HEK293 (cell line): ENCODE measurements around the gene SESTD1.

Source experiments
- FEZF1 ChIP-seq: fragments of 450-650 bp; formaldehyde crosslinking; IDR thresholded peaks from 2 replicates; pipeline ENCODE4 v1.5.1; 2016; ENCODE audit warnings: missing biosample characterization, missing genetic modification characterization
- SCRT1 ChIP-seq: fragments of 450-650 bp; formaldehyde crosslinking; IDR thresholded peaks from 2 replicates; pipeline ENCODE4 v1.5.1; 2016; ENCODE audit warnings: missing biosample characterization, missing genetic modification characterization, borderline replicate concordance
- ZBTB1 ChIP-seq: fragments of 450-650 bp; formaldehyde crosslinking; IDR thresholded peaks from 2 replicates; pipeline ENCODE4 v1.5.1; 2016; ENCODE audit warnings: missing biosample characterization, missing genetic modification characterization
- ZBTB26 ChIP-seq: fragments of 450-650 bp; formaldehyde crosslinking; optimal IDR thresholded peaks from 2 replicates; pipeline ENCODE3; 2016; ENCODE audit warnings: missing biosample characterization, mild to moderate bottlenecking, missing genetic modification characterization
- ZFHX2 ChIP-seq: fragments of 450-650 bp; formaldehyde crosslinking; conservative IDR thresholded peaks from 2 replicates; pipeline ENCODE4 v1.5.1; 2016; ENCODE audit warnings: missing biosample characterization, missing genetic modification characterization
- ZFP37 ChIP-seq: fragments of 450-650 bp; formaldehyde crosslinking; IDR thresholded peaks from 2 replicates; pipeline ENCODE4 v1.5.1; 2016; ENCODE audit warnings: missing biosample characterization, missing genetic modification characterization
- ZNF132 ChIP-seq: fragments of 450-650 bp; formaldehyde crosslinking; IDR thresholded peaks from 2 replicates; pipeline ENCODE4 v1.5.1; 2017; ENCODE audit warnings: missing biosample characterization, missing genetic modification characterization, borderline replicate concordance
- ZNF175 ChIP-seq: fragments of 450-650 bp; formaldehyde crosslinking; IDR thresholded peaks from 2 replicates; pipeline ENCODE4 v1.5.1; 2016; ENCODE audit warnings: missing biosample characterization, missing genetic modification characterization
- ZNF211 ChIP-seq: fragments of 450-650 bp; formaldehyde crosslinking; IDR thresholded peaks from 2 replicates; pipeline ENCODE4 v1.5.1; 2016; ENCODE audit warnings: low read depth, missing biosample characterization, missing genetic modification characterization
- ZNF274 ChIP-seq, 2 experiments: fragments of 200-500 bp in 1 of 2; fragments of 450-650 bp in 1 of 2; sonication (Bioruptor generic) in 1 of 2; formaldehyde crosslinking in 1 of 2; IDR thresholded peaks; 2 replicates each; pipeline versions ENCODE4 v1.5.1 to v1.6.1; 2014 to 2016; ENCODE audit warnings: borderline replicate concordance in 1 of 2, inconsistent platforms in 1 of 2, low read length in 1 of 2, missing biosample characterization in 1 of 2, missing genetic modification characterization in 1 of 2
- ZNF292 ChIP-seq: fragments of 450-650 bp; formaldehyde crosslinking; IDR thresholded peaks from 2 replicates; pipeline ENCODE4 v1.5.1; 2016; ENCODE audit warnings: low read depth, missing biosample characterization, missing genetic modification characterization, borderline replicate concordance
- ZNF398 ChIP-seq: fragments of 450-650 bp; formaldehyde crosslinking; IDR thresholded peaks from 2 replicates; pipeline ENCODE4 v1.5.1; 2017; ENCODE audit warnings: missing biosample characterization, missing genetic modification characterization
- ZNF561 ChIP-seq: fragments of 450-650 bp; IDR thresholded peaks from 2 replicates; pipeline ENCODE4 v1.5.1; 2018; ENCODE audit warnings: missing biosample characterization, missing genetic modification characterization, borderline replicate concordance
- ZNF76 ChIP-seq: fragments of 450-650 bp; formaldehyde crosslinking; IDR thresholded peaks from 2 replicates; pipeline ENCODE4; 2016; ENCODE audit warnings: low read depth, missing biosample characterization, missing genetic modification characterization, borderline replicate concordance
- TF ChIP-seq, protein P1 (sequence below): fragments of 450-650 bp; formaldehyde crosslinking; IDR thresholded peaks from 2 replicates; pipeline ENCODE4 v1.5.1; 2017; ENCODE audit warnings: missing biosample characterization, missing genetic modification characterization
- TF ChIP-seq, protein P2 (sequence below): fragments of 450-650 bp; formaldehyde crosslinking; IDR thresholded peaks from 2 replicates; pipeline ENCODE4 v1.5.1; 2016; ENCODE audit warnings: missing biosample characterization, missing genetic modification characterization
- TF ChIP-seq, protein P3 (sequence below): fragments of 450-650 bp; formaldehyde crosslinking; IDR thresholded peaks from 2 replicates; pipeline ENCODE4 v1.5.1; 2017; ENCODE audit warnings: missing biosample characterization, mild to moderate bottlenecking, missing genetic modification characterization, moderate library complexity
- TF ChIP-seq, protein P4 (sequence below): fragments of 450-650 bp; formaldehyde crosslinking; IDR thresholded peaks from 2 replicates; pipeline ENCODE4 v1.5.1; 2016; ENCODE audit warnings: missing biosample characterization, missing genetic modification characterization

The SESTD1 gene

DNA sequence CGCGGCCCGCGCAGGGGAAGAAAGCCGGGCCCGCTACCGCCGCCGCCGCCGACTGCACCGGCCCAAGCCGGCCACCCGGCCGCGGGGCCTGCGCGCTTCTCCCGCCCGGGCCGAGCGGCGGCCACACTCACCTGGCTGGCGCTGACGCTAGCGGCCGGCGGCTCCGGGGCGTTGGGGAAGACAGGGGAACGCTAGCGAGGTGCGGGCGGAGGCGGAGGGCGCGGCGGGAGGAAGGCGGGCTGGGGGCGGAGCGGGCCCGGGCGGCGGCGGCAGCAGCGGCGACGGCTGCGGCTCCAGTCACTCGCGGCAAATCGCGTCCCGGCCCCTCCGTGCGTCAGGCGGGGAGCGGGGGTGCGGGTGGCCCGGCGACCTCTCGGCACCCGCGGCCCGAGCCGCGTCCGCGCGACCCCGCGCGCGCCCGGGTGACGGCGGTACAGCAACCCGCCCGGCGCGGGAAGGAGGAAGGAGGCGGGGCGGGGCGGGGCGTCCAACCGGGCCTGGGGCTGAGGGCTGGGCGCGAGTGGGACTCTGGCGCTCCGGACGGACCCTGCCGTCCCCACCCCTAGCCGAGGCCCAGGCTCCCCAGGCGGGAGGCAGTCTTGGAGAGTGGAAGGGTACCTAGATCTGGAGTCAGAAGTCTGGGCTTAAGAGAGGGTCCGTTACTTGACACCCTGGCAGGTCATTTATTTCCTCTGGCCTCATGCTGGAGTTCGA lies at the start of gene SESTD1 (continued):
- TF ChIP-seq FEZF1 (tag by site-specific recombination) (no peak), ZBTB26 (peak; percentile 17), ZFHX2 (tag by site-specific recombination) (no peak), ZFP37 (tag by site-specific recombination) (no peak), ZNF211 (tag by site-specific recombination) (no peak), ZNF274 (IDR thresholded peaks at IDR 0.05; ENCODE audit: low read length) (no peak), ZNF274 (tag by site-specific recombination; IDR thresholded peaks at IDR 0.05; ENCODE audit: borderline replicate concordance) (no peak), ZNF561 (tag by site-specific recombination) (no peak), ZBTB1 (no peak), SCRT1 (tag by site-specific recombination) (no peak), ZNF175 (tag by site-specific recombination) (no peak), ZNF76 (tag by site-specific recombination) (no peak), ZNF292 (tag by site-specific recombination) (no peak), ZNF398 (tag by site-specific recombination) (no peak), ZNF132 (tag by site-specific recombination) (no peak)
- TF ChIP-seq, protein P1, sequence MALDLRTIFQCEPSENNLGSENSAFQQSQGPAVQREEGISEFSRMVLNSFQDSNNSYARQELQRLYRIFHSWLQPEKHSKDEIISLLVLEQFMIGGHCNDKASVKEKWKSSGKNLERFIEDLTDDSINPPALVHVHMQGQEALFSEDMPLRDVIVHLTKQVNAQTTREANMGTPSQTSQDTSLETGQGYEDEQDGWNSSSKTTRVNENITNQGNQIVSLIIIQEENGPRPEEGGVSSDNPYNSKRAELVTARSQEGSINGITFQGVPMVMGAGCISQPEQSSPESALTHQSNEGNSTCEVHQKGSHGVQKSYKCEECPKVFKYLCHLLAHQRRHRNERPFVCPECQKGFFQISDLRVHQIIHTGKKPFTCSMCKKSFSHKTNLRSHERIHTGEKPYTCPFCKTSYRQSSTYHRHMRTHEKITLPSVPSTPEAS (tag by site-specific recombination), result no peak
- TF ChIP-seq, protein P2, sequence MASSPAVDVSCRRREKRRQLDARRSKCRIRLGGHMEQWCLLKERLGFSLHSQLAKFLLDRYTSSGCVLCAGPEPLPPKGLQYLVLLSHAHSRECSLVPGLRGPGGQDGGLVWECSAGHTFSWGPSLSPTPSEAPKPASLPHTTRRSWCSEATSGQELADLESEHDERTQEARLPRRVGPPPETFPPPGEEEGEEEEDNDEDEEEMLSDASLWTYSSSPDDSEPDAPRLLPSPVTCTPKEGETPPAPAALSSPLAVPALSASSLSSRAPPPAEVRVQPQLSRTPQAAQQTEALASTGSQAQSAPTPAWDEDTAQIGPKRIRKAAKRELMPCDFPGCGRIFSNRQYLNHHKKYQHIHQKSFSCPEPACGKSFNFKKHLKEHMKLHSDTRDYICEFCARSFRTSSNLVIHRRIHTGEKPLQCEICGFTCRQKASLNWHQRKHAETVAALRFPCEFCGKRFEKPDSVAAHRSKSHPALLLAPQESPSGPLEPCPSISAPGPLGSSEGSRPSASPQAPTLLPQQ (tag by site-specific recombination), result no peak
- TF ChIP-seq, protein P3, sequence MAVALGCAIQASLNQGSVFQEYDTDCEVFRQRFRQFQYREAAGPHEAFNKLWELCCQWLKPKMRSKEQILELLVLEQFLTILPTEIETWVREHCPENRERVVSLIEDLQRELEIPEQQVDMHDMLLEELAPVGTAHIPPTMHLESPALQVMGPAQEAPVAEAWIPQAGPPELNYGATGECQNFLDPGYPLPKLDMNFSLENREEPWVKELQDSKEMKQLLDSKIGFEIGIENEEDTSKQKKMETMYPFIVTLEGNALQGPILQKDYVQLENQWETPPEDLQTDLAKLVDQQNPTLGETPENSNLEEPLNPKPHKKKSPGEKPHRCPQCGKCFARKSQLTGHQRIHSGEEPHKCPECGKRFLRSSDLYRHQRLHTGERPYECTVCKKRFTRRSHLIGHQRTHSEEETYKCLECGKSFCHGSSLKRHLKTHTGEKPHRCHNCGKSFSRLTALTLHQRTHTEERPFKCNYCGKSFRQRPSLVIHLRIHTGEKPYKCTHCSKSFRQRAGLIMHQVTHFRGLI, result peak; percentile 67
- TF ChIP-seq, protein P4, sequence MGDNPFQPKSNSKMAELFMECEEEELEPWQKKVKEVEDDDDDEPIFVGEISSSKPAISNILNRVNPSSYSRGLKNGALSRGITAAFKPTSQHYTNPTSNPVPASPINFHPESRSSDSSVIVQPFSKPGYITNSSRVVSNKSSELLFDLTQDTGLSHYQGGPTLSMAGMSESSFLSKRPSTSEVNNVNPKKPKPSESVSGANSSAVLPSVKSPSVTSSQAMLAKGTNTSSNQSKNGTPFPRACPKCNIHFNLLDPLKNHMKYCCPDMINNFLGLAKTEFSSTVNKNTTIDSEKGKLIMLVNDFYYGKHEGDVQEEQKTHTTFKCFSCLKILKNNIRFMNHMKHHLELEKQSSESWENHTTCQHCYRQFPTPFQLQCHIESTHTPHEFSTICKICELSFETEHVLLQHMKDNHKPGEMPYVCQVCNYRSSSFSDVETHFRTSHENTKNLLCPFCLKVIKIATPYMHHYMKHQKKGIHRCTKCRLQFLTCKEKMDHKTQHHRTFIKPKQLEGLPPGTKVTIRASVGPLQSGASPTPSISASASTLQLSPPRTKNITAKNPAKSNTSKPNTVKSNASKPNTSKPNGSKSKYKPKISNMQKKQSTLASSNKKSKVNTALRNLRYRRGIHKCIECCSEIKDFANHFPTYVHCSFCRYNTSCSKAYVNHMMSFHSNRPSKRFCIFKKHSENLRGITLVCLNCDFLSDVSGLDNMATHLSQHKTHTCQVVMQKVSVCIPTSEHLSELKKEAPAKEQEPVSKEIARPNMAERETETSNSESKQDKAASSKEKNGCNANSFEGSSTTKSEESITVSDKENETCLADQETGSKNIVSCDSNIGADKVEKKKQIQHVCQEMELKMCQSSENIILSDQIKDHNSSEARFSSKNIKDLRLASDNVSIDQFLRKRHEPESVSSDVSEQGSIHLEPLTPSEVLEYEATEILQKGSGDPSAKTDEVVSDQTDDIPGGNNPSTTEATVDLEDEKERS (tag by site-specific recombination), result no peak
